ENCODE measurements around the gene RIIAD1. TPM values are rescaled to one million over a fixed set of nuclear protein-coding genes. Genes with fewer than 3 reads are reported as not detected.

RIIAD1 gene
- total and polyA plus RNA-seq, 7 experiments from 2014 or later: not detected

GRCh38 chr1:151708891-151709290 is 12.4 kb upstream of the RIIAD1 start:
- no peaks in the 10 kb centered on the region for H3K36me3 Mint-ChIP-seq
- no peaks in the 10 kb centered on the region for H3K4me1 ChIP-seq (ENCODE audit: control insufficient read depth in 2 of 2, insufficient read depth in 2 of 2, low read length in 2 of 2)
- H3K4me3 Mint-ChIP-seq: peak overlapping the region in 1 of 10 donors; percentile 20
- ATAC-seq (no peak), DNase-seq (no peak)
- POLR2A ChIA-PET: no interaction called here
- no peaks in the 10 kb centered on the region for H3K36me3 ChIP-seq (ENCODE audit: control insufficient read depth in 2 of 3, insufficient read depth in 3 of 3, low read length in 3 of 3)
- H3K27ac Mint-ChIP-seq: no peak overlapping the region
- no peak overlapping the region for H3K4me3 ChIP-seq (ENCODE audit: low read length)
- H3K4me1 Mint-ChIP-seq: peaks cover 0 to 8% (median 0%) of the 10 kb centered on the region in 7 donors
- H3K27me3 Mint-ChIP-seq: peaks cover 0 to 16% (median 6%) of the 10 kb centered on the region in 5 donors
- no peaks in the 10 kb centered on the region for H3K9me3 Mint-ChIP-seq
- CTCF ChIA-PET: no interaction called here
- H3K27me3 ChIP-seq (ENCODE audit: control insufficient read depth in 2 of 2, insufficient read depth in 2 of 2, low read length in 2 of 2): no peaks in the 10 kb centered on the region
- intact Hi-C loops (cut with micrococcal nuclease): no loop called here
- no peak overlapping the region for H3K27ac ChIP-seq (ENCODE audit: low read depth, low read length)
- H3K9me3 ChIP-seq (ENCODE audit: control insufficient read depth in 2 of 3, low read length in 3 of 3): no peaks in the 10 kb centered on the region

GRCh38 chr1:151710187-151710840 is 11.0 kb upstream of the RIIAD1 start:
- intact Hi-C loops (cut with micrococcal nuclease): no loop called here
- ChIA-PET CTCF (no interaction called here), POLR2A (no interaction called here)
- peaks cover 0 to 8% (median 0%) of the 10 kb centered on the region in 7 donors for H3K4me1 Mint-ChIP-seq
- Histone ChIP-seq H3K4me3 (ENCODE audit: low read length) (no peak overlapping the region), H3K9me3 (ENCODE audit: control insufficient read depth in 2 of 3, low read length in 3 of 3) (no peaks in the 10 kb centered on the region), H3K27me3 (ENCODE audit: control insufficient read depth in 2 of 2, insufficient read depth in 2 of 2, low read length in 2 of 2) (no peaks in the 10 kb centered on the region), H3K27ac (ENCODE audit: low read depth, low read length) (no peak overlapping the region), H3K36me3 (ENCODE audit: control insufficient read depth in 2 of 3, insufficient read depth in 3 of 3, low read length in 3 of 3) (no peaks in the 10 kb centered on the region), H3K4me1 (ENCODE audit: control insufficient read depth in 2 of 2, insufficient read depth in 2 of 2, low read length in 2 of 2) (no peaks in the 10 kb centered on the region)
- no peaks in the 10 kb centered on the region for H3K36me3 Mint-ChIP-seq
- DNase-seq (peak in 1 of 9 donors; percentile 32), ATAC-seq (no peak)
- H3K4me3 Mint-ChIP-seq: no peak overlapping the region
- no peaks in the 10 kb centered on the region for H3K9me3 Mint-ChIP-seq
- no peak overlapping the region for H3K27ac Mint-ChIP-seq
- peaks cover 10 to 30% (median 19%) of the 10 kb centered on the region in 5 donors for H3K27me3 Mint-ChIP-seq

GRCh38 chr1:151711044-151711800 is 10.1 kb upstream of the RIIAD1 start:
- Mint-ChIP-seq H3K4me1 (peaks cover 0 to 5% (median 0%) of the 10 kb centered on the region in 7 donors), H3K4me3 (no peak overlapping the region), H3K36me3 (no peaks in the 10 kb centered on the region), H3K27me3 (peaks cover 19 to 39% (median 28%) of the 10 kb centered on the region in 5 donors), H3K9me3 (no peaks in the 10 kb centered on the region), H3K27ac (no peak overlapping the region)
- Histone ChIP-seq H3K4me3 (ENCODE audit: low read length) (no peak overlapping the region), H3K27ac (ENCODE audit: low read depth, low read length) (no peak overlapping the region), H3K36me3 (ENCODE audit: control insufficient read depth in 2 of 3, insufficient read depth in 3 of 3, low read length in 3 of 3) (no peaks in the 10 kb centered on the region), H3K4me1 (ENCODE audit: control insufficient read depth in 2 of 2, insufficient read depth in 2 of 2, low read length in 2 of 2) (no peaks in the 10 kb centered on the region), H3K27me3 (ENCODE audit: control insufficient read depth in 2 of 2, insufficient read depth in 2 of 2, low read length in 2 of 2) (peaks cover 0 to 3% of the 10 kb centered on the region in 2 donors), H3K9me3 (ENCODE audit: control insufficient read depth in 2 of 3, low read length in 3 of 3) (no peaks in the 10 kb centered on the region)
- intact Hi-C loops (cut with micrococcal nuclease): no loop called here
- ChIA-PET CTCF (no interaction called here), POLR2A (no interaction called here)
- no peak for ATAC-seq
- no peak for DNase-seq

GRCh38 chr1:151711951-151712350 is 9.4 kb upstream of the RIIAD1 start:
- H3K27me3 ChIP-seq (ENCODE audit: control insufficient read depth in 2 of 2, insufficient read depth in 2 of 2, low read length in 2 of 2): peaks cover 0 to 6% of the 10 kb centered on the region in 2 donors
- peaks cover 0 to 2% (median 0%) of the 10 kb centered on the region in 5 donors for H3K36me3 Mint-ChIP-seq
- peaks cover 2 to 6% (median 3%) of the 10 kb centered on the region in 7 donors for H3K4me1 Mint-ChIP-seq
- H3K9me3 Mint-ChIP-seq: no peaks in the 10 kb centered on the region
- no peak for DNase-seq
- ATAC-seq: no peak
- no peak overlapping the region for H3K4me3 ChIP-seq (ENCODE audit: low read length)
- no peaks in the 10 kb centered on the region for H3K4me1 ChIP-seq (ENCODE audit: control insufficient read depth in 2 of 2, insufficient read depth in 2 of 2, low read length in 2 of 2)
- H3K4me3 Mint-ChIP-seq: no peak overlapping the region
- H3K9me3 ChIP-seq (ENCODE audit: control insufficient read depth in 2 of 3, low read length in 3 of 3): no peaks in the 10 kb centered on the region
- POLR2A ChIA-PET: no interaction called here
- peaks cover 22 to 43% (median 33%) of the 10 kb centered on the region in 5 donors for H3K27me3 Mint-ChIP-seq
- no peak overlapping the region for H3K27ac ChIP-seq (ENCODE audit: low read depth, low read length)
- no peak overlapping the region for H3K27ac Mint-ChIP-seq
- intact Hi-C loops (cut with micrococcal nuclease): no loop called here
- no peaks in the 10 kb centered on the region for H3K36me3 ChIP-seq (ENCODE audit: control insufficient read depth in 2 of 3, insufficient read depth in 3 of 3, low read length in 3 of 3)
- CTCF ChIA-PET: no interaction called here

GRCh38 chr1:151713044-151713443 is 8.3 kb upstream of the RIIAD1 start:
- H3K27me3 ChIP-seq (ENCODE audit: control insufficient read depth in 2 of 2, insufficient read depth in 2 of 2, low read length in 2 of 2): peaks cover 0 to 9% of the 10 kb centered on the region in 2 donors
- no peaks in the 10 kb centered on the region for H3K36me3 ChIP-seq (ENCODE audit: control insufficient read depth in 2 of 3, insufficient read depth in 3 of 3, low read length in 3 of 3)
- DNase-seq (no peak), ATAC-seq (no peak)
- Mint-ChIP-seq H3K27me3 (peaks cover 33 to 54% (median 44%) of the 10 kb centered on the region in 5 donors), H3K4me3 (no peak overlapping the region), H3K9me3 (peaks cover 0 to 1% (median 0%) of the 10 kb centered on the region in 11 donors), H3K4me1 (peaks cover 6 to 14% (median 11%) of the 10 kb centered on the region in 7 donors), H3K27ac (no peak overlapping the region), H3K36me3 (peaks cover 0 to 5% (median 0%) of the 10 kb centered on the region in 5 donors)
- H3K9me3 ChIP-seq (ENCODE audit: control insufficient read depth in 2 of 3, low read length in 3 of 3): no peaks in the 10 kb centered on the region
- H3K27ac ChIP-seq (ENCODE audit: low read depth, low read length): no peak overlapping the region
- ChIA-PET POLR2A (no interaction called here), CTCF (no interaction called here)
- H3K4me1 ChIP-seq (ENCODE audit: control insufficient read depth in 2 of 2, insufficient read depth in 2 of 2, low read length in 2 of 2): no peaks in the 10 kb centered on the region
- no peak overlapping the region for H3K4me3 ChIP-seq (ENCODE audit: low read length)
- intact Hi-C loops (cut with micrococcal nuclease): no loop called here

GRCh38 chr1:151713874-151714273 is 7.4 kb upstream of the RIIAD1 start:
- H3K36me3 Mint-ChIP-seq: peaks cover 0 to 5% (median 0%) of the 10 kb centered on the region in 5 donors
- peaks cover 6 to 15% (median 11%) of the 10 kb centered on the region in 7 donors for H3K4me1 Mint-ChIP-seq
- no peak overlapping the region for H3K4me3 Mint-ChIP-seq

More at GRCh38 chr1:151713874-151714273, 7.4 kb upstream of the RIIAD1 start:
- Histone ChIP-seq H3K27me3 (ENCODE audit: control insufficient read depth in 2 of 2, insufficient read depth in 2 of 2, low read length in 2 of 2) (peaks cover 0 to 9% of the 10 kb centered on the region in 2 donors), H3K27ac (ENCODE audit: low read depth, low read length) (no peak overlapping the region), H3K4me1 (ENCODE audit: control insufficient read depth in 2 of 2, insufficient read depth in 2 of 2, low read length in 2 of 2) (no peaks in the 10 kb centered on the region), H3K36me3 (ENCODE audit: control insufficient read depth in 2 of 3, insufficient read depth in 3 of 3, low read length in 3 of 3) (no peaks in the 10 kb centered on the region), H3K9me3 (ENCODE audit: control insufficient read depth in 2 of 3, low read length in 3 of 3) (no peaks in the 10 kb centered on the region), H3K4me3 (ENCODE audit: low read length) (no peak overlapping the region)
- ChIA-PET POLR2A (no interaction called here), CTCF (no interaction called here)
- ATAC-seq (no peak), DNase-seq (no peak)
- H3K27ac Mint-ChIP-seq: no peak overlapping the region
- intact Hi-C loops (cut with micrococcal nuclease): no loop called here
- H3K9me3 Mint-ChIP-seq: peaks cover 0 to 1% (median 0%) of the 10 kb centered on the region in 11 donors
- H3K27me3 Mint-ChIP-seq: peaks cover 42 to 62% (median 52%) of the 10 kb centered on the region in 5 donors

Measured in naive thymus-derived CD4-positive, alpha-beta T cell (primary cell).